ENCODE results near the gene MESP1.

MESP1 gene

GRCh38 chr15:89758981-89759380, 7.9 kb upstream of the MESP1 start:
- no peak for DNase-seq (ENCODE audit: low read depth in 3 of 3)

GRCh38 chr15:89758283-89758682, 7.2 kb upstream of the MESP1 start:
- no peak for DNase-seq (ENCODE audit: low read depth in 3 of 3)

- DNase-seq (ENCODE audit: low read depth in 3 of 3), result no peak
Observed at GRCh38 chr15:89756897-89757296, 5.8 kb upstream of the MESP1 start.

DNA sequence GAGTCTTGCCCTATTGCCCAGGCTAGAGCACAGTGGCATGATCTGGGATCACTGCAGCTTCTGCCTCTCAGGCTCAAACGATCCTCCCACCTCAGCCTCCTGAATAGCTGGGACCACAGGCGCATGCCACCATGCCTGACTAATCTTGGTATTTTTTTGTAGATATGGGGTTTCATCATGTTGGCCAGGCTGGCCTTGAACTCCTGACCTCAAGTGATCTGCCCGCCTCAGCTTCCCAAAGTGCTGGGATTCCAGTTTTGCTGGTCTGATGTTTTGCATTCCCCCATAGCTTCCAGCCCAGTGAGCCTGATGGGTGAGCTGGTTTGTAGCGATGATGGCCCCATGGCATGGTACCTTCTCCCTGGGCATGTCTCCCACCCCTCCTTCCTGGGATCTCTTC, 4.7 kb upstream of the MESP1 start:
- no peak for DNase-seq (ENCODE audit: low read depth in 3 of 3)

DNA sequence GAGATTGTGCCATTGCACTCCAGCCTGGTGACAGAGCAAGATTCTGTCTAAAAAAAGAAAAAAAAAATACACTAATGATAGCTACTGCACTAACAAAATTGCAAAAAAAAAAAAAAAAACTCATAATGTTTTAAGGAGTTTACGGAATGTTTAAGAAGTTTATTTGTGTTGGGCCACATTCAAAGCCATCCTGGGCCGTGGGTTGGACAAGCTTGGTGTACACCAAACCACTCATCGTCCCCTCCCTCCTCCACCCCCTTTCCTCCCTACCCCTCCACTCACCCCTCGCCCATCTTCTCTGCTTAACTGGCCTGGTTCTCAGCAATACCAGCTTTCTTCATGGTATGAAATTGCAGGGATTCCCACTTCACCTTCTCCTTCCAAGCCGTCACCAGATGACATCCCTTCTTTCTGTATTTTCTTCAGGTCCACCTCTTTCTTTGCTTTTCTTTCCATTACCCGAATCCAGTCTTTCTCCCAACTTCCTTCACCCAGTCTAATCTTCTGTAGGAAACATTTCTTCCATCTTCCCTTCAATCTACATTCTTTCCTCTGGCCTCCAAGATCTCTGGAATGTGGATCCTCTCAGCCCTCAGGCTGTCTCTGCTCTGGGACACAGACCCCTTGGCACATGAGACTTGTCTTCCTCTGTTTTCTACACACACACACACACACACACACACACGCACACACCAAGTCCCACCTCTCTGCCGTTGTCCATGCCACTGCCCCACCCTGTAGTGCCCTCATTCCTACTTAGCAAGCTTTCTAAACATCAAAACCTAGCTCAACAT, 3.5 kb upstream of the MESP1 start:
- no peak for DNase-seq (ENCODE audit: low read depth in 3 of 3)

GRCh38 chr15:89753855-89754254, 2.8 kb upstream of the MESP1 start:
- no peak for DNase-seq (ENCODE audit: low read depth in 3 of 3)

DNA sequence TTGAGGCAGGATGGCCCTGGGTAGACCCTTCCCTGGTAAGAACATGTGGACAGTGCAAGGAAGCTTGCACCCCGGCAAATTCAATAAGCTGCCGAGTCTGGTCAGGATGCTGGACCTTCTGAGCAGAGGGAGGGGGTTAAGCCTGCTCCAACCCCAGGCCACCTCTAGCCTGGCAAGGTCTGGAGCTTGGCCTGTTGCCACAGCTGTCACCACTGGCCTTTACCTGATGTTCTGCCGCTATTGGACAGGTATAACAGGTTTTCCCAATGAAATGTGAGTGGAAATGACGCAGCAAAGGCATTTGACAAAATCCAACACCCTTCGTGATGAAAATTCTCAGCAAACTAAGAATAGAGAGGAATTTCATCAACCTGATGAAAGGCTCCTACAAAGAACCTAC, 699 bp upstream of the MESP1 start:
- no peak for DNase-seq (ENCODE audit: low read depth in 3 of 3)

GRCh38 chr15:89749951-89750559, 994 bp downstream of the MESP1 start:
- DNase-seq (ENCODE audit: low read depth in 3 of 3), result peak in 1 of 3 experiments; percentile 16

DNA sequence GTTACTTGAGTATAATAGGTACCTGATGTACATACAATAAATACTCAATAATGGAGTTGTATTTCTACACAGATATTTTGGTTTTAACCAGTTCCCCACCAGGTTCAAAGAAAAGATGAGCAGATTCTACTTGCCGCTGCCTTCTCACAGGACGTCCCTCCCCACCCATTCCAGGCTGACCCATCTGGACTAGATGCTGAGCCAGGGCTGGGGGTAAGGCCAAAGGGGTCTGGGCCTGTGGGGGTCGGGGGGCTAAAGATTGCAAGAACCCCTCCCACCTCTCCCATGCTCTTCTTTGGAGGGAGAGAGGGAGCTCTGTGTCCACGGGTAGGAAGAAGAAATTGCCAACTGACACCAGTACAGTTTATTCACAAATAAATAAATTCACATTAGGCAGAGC, 1.5 kb downstream of the MESP1 start:
- DNase-seq (ENCODE audit: low read depth in 3 of 3), result no peak

GRCh38 chr15:89749054-89749453, 2.0 kb downstream of the MESP1 start:
- DNase-seq (ENCODE audit: low read depth in 3 of 3), result no peak

GRCh38 chr15:89747708-89748682, 3.1 kb downstream of the MESP1 start:
- DNase-seq (ENCODE audit: low read depth in 3 of 3), result no peak

GRCh38 chr15:89746386-89746780, 4.7 kb downstream of the MESP1 start:
- DNase-seq (ENCODE audit: low read depth in 3 of 3), result no peak

- DNase-seq (ENCODE audit: low read depth in 3 of 3), result no peak
Observed at GRCh38 chr15:89745768-89746167, 5.3 kb downstream of the MESP1 start.

GRCh38 chr15:89745131-89745530, 5.9 kb downstream of the MESP1 start:
- DNase-seq (ENCODE audit: low read depth in 3 of 3), result no peak

DNA sequence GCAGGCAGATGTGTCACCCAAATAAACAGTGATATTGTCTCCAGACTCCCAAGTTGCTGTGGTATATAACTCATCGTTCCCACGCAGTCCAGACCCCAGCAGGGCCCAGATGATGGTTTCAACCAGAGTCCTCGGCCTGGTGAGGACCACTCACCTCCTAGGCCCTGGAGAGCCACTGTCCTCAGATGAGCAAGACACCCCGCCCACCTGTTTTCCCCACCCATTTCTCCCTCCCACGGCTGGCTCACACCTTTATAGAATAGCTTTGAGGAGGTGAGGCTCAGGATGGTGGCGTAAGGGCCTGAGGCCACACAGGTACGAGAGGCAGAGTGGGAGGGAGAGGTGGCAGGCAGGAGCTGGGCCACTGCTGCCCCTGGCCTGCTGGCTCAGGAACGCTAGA, 7.5 kb downstream of the MESP1 start:
- no peak for DNase-seq (ENCODE audit: low read depth in 3 of 3)

DNA sequence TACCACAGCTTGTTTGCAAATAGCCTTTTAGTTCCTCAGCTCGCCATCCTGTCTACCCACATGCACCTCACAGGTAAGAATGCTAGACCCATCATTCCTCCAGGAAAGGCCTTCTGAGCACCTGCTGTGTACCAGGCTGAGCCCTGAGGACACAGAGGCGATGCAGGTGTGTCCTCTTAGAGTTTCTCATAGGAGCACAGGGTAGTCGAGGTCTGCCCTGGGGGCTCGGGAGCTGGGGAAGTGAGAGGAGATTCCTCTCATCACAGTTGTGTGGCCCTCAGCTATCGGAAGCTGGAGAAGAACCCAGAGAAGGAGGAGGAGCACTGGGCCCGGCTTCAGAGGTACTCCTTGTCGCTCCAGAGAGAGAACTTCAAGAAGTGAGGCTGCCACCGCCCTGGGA, 8.0 kb downstream of the MESP1 start:
- no peak for DNase-seq (ENCODE audit: low read depth in 3 of 3)

GRCh38 chr15:89740137-89740536, 10.9 kb downstream of the MESP1 start:
- peak; percentile 18 to 54 (median 35) for DNase-seq (ENCODE audit: low read depth in 3 of 3)

- DNase-seq (ENCODE audit: low read depth in 3 of 3), result no peak
Observed at GRCh38 chr15:89735773-89736172, 15.3 kb downstream of the MESP1 start.

GRCh38 chr15:89732451-89733172, 18.4 kb downstream of the MESP1 start:
- DNase-seq (ENCODE audit: low read depth in 3 of 3), result no peak

DNA sequence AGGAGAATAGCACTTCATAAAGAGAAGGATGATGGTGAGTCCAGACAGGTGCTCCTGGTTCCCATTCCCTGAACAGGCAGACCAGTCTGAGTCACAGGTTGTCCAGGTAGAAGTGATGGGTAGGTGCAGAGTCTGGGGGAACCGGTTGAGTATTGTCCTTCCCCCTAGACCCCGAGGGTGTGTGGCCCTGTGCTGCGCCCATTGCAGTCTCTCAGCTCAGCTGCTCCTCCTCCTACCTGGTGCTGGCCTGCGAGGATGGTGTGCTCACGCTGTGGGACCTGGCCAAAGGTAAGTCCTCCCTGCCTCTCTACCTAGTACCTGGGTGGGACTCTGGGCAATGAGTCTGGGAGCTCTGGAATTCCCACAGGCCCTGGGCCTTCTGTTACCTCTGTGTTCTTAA, 19.8 kb downstream of the MESP1 start:
- no peak for DNase-seq (ENCODE audit: low read depth in 3 of 3)

DNA sequence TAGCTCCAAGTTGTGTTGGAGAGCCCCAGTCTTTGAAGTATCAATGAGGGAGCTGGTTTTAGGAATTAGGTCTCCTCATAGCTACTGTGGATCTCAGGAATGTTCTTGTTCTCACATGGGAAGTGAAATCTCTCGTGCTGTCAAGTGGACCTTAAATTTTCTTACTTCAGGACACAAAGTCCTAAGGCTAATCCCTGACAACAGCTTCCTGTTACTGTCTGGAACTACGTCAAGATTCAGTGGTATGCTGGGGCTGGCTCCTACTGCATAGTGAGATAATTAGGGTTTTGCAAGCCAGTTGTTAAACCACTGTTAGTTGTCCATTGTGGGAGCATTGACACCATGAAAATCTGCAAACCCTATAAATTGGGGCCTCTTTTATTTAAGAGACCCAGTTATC, 22.8 kb downstream of the MESP1 start:
- DNase-seq (ENCODE audit: low read depth in 3 of 3), result no peak

DNA sequence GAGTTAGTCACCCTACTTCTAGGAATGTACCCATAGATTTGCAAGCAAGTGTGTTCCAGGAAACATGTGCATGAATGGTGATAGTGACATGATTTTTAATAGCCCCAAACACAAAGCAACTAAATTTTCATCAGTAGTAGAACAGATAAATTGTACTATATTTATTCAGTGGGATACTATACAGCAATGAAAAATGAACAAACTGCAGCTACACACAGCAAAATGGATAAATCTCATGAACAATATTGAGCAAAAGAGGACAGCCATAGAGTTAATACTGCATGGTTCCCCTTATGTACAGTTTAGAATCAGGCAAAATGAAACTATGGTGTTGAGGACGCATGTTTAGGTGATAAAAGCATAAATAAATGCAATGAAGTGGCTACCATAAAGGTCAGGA, 26.0 kb downstream of the MESP1 start:
- no peak for DNase-seq (ENCODE audit: low read depth in 3 of 3)

Data from stimulated activated CD4-positive, alpha-beta T cell treated with anti-CD3 and anti-CD28 coated beads, TNF-alpha, amount 100 ng/mL, for 24 hours (primary cell).